Measurements from ENCODE around the gene IFNA16. TPM values are rescaled to one million over a fixed set of nuclear protein-coding genes. Genes with fewer than 3 reads are reported as not detected.
"Not testable (repeated sequence)": the region's sequence is repeated elsewhere in the genome, so short reads cannot be mapped to it uniquely, and the experiment has no call there.

Gene IFNA16
- total RNA-seq, 1 donor from 2014 or later = not detected

DNA sequence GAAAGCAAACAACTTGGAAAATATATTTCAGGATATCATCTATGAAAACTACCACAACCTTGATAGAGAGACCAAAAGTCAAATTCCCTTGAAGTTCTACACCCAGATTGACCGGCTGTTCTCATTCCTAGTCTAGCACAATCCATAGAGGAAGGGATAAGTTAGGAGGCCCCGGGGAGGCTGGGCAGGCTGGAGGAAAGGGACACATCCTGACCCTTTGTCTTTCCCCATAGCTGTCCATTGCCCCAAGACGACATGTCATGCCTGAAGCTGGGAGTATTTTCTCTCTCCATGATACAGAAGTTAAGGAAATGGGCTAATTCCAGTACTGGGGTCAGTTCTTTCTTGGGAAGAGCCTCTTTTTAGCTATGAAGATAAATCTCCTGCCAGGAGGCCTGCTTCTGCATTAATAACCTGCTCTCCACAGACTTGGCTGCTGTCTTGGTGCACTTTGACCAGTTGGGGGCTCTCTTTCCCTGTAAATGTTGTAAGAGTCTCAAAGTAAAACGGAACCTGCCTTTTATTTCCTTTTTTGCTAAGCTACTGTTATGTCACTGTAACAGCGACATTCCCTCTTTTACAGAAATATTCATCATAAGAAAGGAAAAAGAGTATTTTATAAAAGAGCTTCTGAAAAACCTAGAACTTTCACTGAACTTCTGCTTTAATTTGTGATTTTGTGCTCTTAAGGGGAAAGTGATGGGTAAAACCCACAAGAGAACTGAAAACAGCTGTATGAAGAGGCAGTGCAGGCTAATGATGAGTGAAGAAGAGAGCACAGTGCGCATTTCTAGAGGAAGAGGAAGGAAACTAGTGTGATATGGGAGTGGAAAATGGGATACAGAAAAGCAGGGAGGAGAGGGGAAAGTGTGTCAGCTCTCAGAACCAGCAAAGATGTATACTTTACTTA, 22.0 kb downstream of the IFNA16 start:
- peak; percentile 72 for ATAC-seq

DNA sequence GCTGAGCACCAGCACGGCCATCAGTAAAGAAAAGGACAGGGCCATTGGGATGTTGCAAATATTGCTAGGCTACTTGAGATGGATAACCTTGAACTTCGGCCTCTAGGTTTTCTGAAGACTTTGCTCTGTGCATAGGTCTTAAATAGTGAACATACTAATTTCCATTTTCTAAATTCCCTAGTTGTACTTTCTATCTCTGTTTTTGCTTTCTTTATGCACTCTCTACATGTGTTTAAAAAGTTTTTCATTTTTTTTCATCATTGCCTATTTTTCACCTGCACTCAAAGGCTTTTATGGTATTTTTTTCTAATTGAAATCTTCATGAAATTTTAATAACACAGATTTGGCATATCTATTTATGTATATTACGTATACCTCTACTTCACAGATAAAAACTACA, 29.6 kb downstream of the IFNA16 start, which contains the start of gene IFNA4:
Gene IFNA4 (minus strand): TSS at position 101 of the 400 bp plus-strand sequence. CDS start 56 bp downstream, at position 45.
- not testable (repeated sequence) for ATAC-seq

DNA sequence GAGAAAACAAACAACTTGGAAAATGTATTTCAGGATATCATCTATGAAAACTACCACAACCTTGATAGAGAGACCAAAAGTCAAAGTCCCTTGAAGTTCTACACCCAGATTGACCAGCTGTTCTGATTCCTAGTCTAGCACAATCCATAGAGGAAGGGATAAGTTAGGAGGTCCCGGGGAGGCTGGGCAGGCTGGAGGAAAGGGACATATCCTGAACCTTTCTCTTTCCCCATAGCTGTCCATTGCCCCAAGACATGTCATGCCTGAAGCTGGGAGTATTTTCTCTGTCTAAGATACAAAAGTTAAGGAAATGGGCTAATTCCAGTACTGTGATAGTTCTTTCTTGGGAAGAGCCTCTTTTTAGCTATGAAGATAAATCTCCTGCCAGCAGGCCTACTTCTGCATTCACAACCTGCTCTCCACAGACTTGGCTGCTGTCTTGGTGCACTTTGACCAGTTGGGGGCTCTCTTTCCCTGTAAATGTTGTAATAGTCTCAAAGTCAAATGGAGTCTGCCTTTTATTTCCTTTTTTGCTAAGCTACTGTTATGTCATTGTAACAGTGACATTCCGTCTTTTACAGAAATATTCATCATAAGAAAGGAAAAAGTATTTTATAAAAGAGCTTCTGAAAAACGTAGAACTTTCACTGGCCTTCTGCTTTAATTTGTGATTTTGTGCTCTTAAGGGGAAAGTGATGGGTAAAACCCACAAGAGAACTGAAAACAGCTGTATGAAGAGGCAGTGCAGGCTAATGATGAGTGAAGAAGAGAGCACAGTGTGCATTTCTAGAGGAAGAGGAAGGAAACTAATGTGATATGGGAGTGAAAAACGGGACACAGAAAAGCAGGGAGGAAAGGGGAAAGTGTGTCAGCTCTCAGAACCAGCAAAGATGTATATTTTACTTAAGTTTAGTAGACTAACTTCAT, 34.0 kb downstream of the IFNA16 start:
- ATAC-seq = peak; percentile 64

DNA sequence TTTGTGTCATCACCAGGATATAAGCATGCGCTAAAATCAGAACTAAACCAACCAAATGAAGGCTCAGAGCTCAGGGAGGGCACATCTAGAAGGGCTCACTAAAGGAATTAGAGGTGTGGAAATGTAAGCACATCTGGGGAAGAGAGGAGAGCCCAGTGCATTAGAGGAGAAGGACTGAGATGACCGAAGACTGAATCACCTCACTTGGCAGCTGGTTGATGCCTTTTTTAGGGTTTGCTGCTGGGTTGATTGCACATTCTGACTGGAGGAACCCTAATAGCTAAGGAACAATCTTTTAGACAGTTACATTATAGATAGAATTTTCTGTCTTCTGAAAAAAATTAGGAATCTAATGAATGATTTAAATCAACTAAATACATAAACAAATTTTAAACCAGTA, 42.4 kb downstream of the IFNA16 start:
- no peak for ATAC-seq

DNA sequence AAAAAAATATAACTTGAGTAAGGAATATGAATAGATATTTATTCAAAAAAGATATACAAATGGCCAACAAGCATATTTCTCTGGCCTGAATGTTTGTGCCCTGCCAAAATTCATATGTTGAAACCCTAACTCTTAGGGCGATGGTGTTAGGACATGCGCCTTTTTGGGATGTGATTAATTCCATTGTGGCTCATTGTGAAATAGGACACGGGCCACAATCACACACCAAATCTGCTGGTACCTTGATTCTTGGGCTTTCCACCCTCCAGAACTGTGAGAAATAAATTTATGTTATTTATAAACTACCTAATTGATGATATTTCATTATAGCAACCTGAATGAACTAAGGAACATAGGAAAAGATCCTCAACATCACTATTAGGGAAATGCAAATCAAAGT, 45.0 kb downstream of the IFNA16 start:
- ATAC-seq = no peak

DNA sequence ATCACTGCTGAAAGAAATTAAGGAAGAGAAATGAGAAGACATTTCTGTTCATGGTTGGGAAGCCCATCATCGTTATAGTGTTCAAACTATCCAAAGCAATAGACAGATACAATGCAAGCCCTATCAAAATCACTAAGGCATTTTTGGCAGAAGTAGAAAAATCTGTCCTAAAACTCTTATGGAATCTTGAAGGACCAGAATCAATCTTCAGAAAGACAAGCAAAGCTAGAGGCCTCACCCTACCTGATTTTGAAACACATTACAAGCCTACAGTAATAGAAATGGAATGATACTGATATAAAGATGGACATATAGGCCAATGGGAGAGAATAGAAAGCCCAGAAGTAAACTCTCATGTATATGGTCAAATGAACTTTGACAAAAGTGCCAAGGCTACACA, 45.8 kb downstream of the IFNA16 start:
- no peak for ATAC-seq

DNA sequence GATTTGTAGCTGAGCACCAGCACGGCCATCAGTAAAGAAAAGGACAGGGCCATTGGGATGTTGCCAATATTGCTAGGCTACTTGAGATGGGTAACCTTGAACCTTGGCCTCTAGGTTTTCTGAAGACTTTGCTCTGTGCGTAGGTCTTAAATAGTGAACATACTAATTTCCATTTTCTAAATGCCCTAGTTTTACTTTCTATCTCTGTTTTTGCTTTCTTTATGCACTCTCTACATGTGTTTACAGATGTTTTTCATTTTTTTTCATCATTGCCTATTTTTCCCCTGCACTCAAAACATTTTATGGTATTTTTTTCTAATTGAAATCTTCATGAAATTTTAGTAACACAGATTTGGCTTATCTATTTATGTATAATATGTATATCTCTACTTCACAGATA, 50.6 kb downstream of the IFNA16 start, which contains the start of gene IFNA21:
Gene IFNA21 (minus strand): TSS at position 101 of the 400 bp plus-strand sequence. CDS start 48 bp downstream, at position 53.
- not testable (repeated sequence) for ATAC-seq

Other genes starting within 250 kb of the IFNA16 start
- gene HACD4, start 185.7 kb downstream of the IFNA16 start, total RNA-seq = 1.6 TPM
- not detected for gene IFNB1, start 139.4 kb downstream of the IFNA16 start, total RNA-seq
- not detected for gene IFNW1, start 75.5 kb downstream of the IFNA16 start, total RNA-seq
- gene IFNA21, start 50.7 kb downstream of the IFNA16 start, total RNA-seq = not detected
- gene IFNA4, start 29.7 kb downstream of the IFNA16 start, total RNA-seq = not detected
- gene IFNA7, start 15.1 kb downstream of the IFNA16 start, total RNA-seq = not detected
- gene IFNA10, start 10.2 kb downstream of the IFNA16 start, total RNA-seq = not detected
- gene IFNA17, start 10.9 kb upstream of the IFNA16 start, total RNA-seq = not detected
- not detected for gene IFNA14, start 22.7 kb upstream of the IFNA16 start, total RNA-seq
- gene IFNA5, start 88.0 kb upstream of the IFNA16 start, total RNA-seq = not detected
- gene KLHL9, start 118.1 kb upstream of the IFNA16 start, total RNA-seq = 10.1 TPM
- gene IFNA6, start 133.6 kb upstream of the IFNA16 start, total RNA-seq = not detected
- not detected for gene IFNA13, start 150.7 kb upstream of the IFNA16 start, total RNA-seq
- gene IFNA2, start 168.1 kb upstream of the IFNA16 start, total RNA-seq = not detected
- gene IFNA8, start 191.8 kb upstream of the IFNA16 start, total RNA-seq = not detected
- gene IFNA1, start 223.1 kb upstream of the IFNA16 start, total RNA-seq = not detected